ENCODE results near the gene IL25.

GRCh38 chr14:23371865-23372264 is 744 bp upstream of the IL25 start:
- TF ChIP-seq CTCF (IDR thresholded peaks at IDR 0.05; ENCODE audit: low read length) (no peak), EZH2 (IDR thresholded peaks at IDR 0.05; ENCODE audit: borderline replicate concordance, low read length) (no peak)

Measured in OCI-LY1 (cell line).